Neural cell (in vitro differentiated cells): ENCODE data around the gene CYP21A2. TPM values are rescaled to one million over a fixed set of nuclear protein-coding genes. Genes with fewer than 3 reads are reported as not detected.
"Not testable (repeated sequence)": the region's sequence is repeated elsewhere in the genome, so short reads cannot be mapped to it uniquely, and the experiment has no call there.

Experiments used
- H2AFZ ChIP-seq: fragments of 200-600, 300-800 bp; sonication (generic), shearing (Covaris generic); 2 replicates; pipeline ENCODE4 v1.6.0; 2014; ENCODE audit warnings: low read depth, mild to moderate bottlenecking, antibody characterized with exemption, low read length, moderate library complexity
- H3F3A ChIP-seq: fragments of 200-600 bp; shearing (Covaris generic); 2 replicates; pipeline ENCODE4 v1.6.1; 2016; ENCODE audit warnings: mild to moderate bottlenecking, moderate library complexity, mixed read lengths, antibody characterized with exemption, low read length; ENCODE audit not compliant: insufficient read depth, poor library complexity, severe bottlenecking
- H3K27ac ChIP-seq: fragments of 200-600, 300-800 bp; sonication (generic), shearing (Covaris generic); 2 replicates; pipeline ENCODE4 v1.5.1; 2014; ENCODE audit warnings: mild to moderate bottlenecking, low read length, moderate library complexity
- H3K27me3 ChIP-seq: fragments of 300-800, 200-600 bp; sonication (generic), shearing (Covaris generic); 2 replicates; pipeline ENCODE4 v1.6.0; 2014; ENCODE audit warnings: mild to moderate bottlenecking, low read depth, low read length, moderate library complexity; ENCODE audit not compliant: insufficient read depth
- H3K36me3 ChIP-seq: fragments of 300-800, 200-600 bp; sonication (generic), shearing (Covaris generic); 2 replicates; pipeline ENCODE4 v1.5.1; 2014; ENCODE audit warnings: mild to moderate bottlenecking, antibody characterized with exemption, low read length, moderate library complexity; ENCODE audit not compliant: insufficient read depth
- H3K4me2 ChIP-seq: fragments of 300-800, 200-600 bp; sonication (generic), shearing (Covaris generic); 2 replicates; pipeline ENCODE4 v1.6.0; 2014; ENCODE audit warnings: mild to moderate bottlenecking, low read length
- H3K4me3 ChIP-seq: fragments of 300-800, 200-600 bp; sonication (generic), shearing (Covaris generic); 2 replicates; pipeline ENCODE4 v1.5.1; 2014; ENCODE audit warnings: mild to moderate bottlenecking, low read length, moderate library complexity
- H3K79me2 ChIP-seq: fragments of 200-600 bp; shearing (Covaris generic); replicated peaks from 2 replicates; pipeline ENCODE4 v1.6.0; 2014; ENCODE audit warnings: mild to moderate bottlenecking, low read length, moderate library complexity; ENCODE audit not compliant: insufficient read depth
- H3K9ac ChIP-seq: fragments of 300-800, 200-600 bp; sonication (generic), shearing (Covaris generic); 2 replicates; pipeline ENCODE4 v1.6.1; 2016; ENCODE audit warnings: mild to moderate bottlenecking, low read length, mixed read lengths
- H3K9me2 ChIP-seq: fragments of 200-600 bp; shearing (Covaris generic); 2 replicates; pipeline ENCODE4 v1.6.1; 2016; ENCODE audit warnings: mild to moderate bottlenecking, low read length, mixed read lengths; ENCODE audit not compliant: insufficient read depth
- H3K9me3 ChIP-seq: fragments of 200-600, 300-800 bp; sonication (generic), shearing (Covaris generic); 2 replicates; pipeline ENCODE4 v1.6.1; 2016; ENCODE audit warnings: mild to moderate bottlenecking, mixed run types, low read length, moderate library complexity, mixed read lengths
- H4K20me1 ChIP-seq: fragments of 200-600 bp; shearing (Covaris generic); 2 replicates; pipeline ENCODE4 v1.6.1; 2016; ENCODE audit warnings: mild to moderate bottlenecking, mixed run types; ENCODE audit not compliant: insufficient read depth
- CTCF ChIP-seq: fragments of 450-650 bp; IDR thresholded peaks from 2 replicates; pipeline ENCODE4 v1.5.1; 2014; ENCODE audit warnings: antibody characterized with exemption, mild to moderate bottlenecking, moderate library complexity; ENCODE audit not compliant: poor library complexity, severe bottlenecking
- EP300 ChIP-seq: fragments of 450-650 bp; conservative IDR thresholded peaks from 2 replicates; pipeline ENCODE4 v1.6.1; 2014; ENCODE audit warnings: antibody characterized with exemption, mild to moderate bottlenecking, moderate library complexity; ENCODE audit not compliant: poor library complexity, severe bottlenecking
- EZH2 ChIP-seq: fragments of 200-600, 300-800 bp; shearing (Covaris generic), sonication (generic); IDR thresholded peaks from 2 replicates; pipeline ENCODE4 v1.6.1; 2014; ENCODE audit warnings: antibody characterized with exemption, low read length, borderline replicate concordance, mild to moderate bottlenecking; ENCODE audit not compliant: insufficient read depth, poor library complexity, severe bottlenecking
- MXI1 ChIP-seq: fragments of 450-650 bp; conservative IDR thresholded peaks from 2 replicates; pipeline ENCODE4 v1.6.1; 2014; ENCODE audit warnings: antibody characterized with exemption, mild to moderate bottlenecking; ENCODE audit not compliant: poor library complexity, severe bottlenecking
- POLR2AphosphoS5 ChIP-seq: IDR thresholded peaks from 2 replicates; pipeline ENCODE4 v1.6.1; 2012
- RAD21 ChIP-seq: fragments of 450-650 bp; conservative IDR thresholded peaks from 2 replicates; pipeline ENCODE4 v1.6.1; 2014; ENCODE audit warnings: antibody characterized with exemption, mild to moderate bottlenecking, moderate library complexity
- REST ChIP-seq: IDR thresholded peaks from 2 replicates; pipeline ENCODE4 v1.6.1; 2012; ENCODE audit warnings: borderline replicate concordance
- SMC3 ChIP-seq: fragments of 450-650 bp; conservative IDR thresholded peaks from 2 replicates; pipeline ENCODE4 v1.6.1; 2014; ENCODE audit warnings: antibody characterized with exemption, mild to moderate bottlenecking, moderate library complexity; ENCODE audit not compliant: poor library complexity
- TAF1 ChIP-seq: IDR thresholded peaks from 2 replicates; pipeline ENCODE4 v1.6.1; 2012; ENCODE audit warnings: low read depth
- polyA plus RNA-seq: library from polyadenylated mRNA; depleted of rRNA; stranded (reverse); fragments of >200 nt; gene quantifications from 2 replicates; pipeline ENCODE4 v1.2.3, GENCODE V29; 2014

The CYP21A2 gene
- polyA plus RNA-seq, 1 donor from 2014 or later = 1.9 TPM

DNA sequence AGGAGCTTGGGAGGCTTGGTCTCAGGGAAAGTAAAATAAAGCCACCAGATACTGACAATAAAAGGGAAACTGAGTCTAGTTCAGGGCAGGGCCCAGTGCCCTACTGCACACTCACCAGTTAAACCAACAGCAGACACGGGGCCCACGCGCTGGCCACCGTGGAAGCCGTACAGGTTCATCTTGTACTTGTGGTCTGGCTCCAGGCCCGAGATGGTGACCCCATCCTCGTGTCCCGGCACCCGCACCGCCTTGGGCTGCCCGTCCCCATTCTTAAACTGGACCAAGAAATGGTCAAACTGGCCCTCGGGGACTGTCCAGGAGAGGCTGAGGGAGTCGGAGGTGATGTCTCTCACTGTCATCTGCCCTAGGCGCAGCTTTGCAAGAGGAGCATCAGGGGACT is 26.5 kb downstream of the CYP21A2 start:
- Histone ChIP-seq H3K79me2 (no peaks in the 10 kb centered on the region), H2AFZ (no peak overlapping the region), H3K36me3 (no peaks in the 10 kb centered on the region), H3K27me3 (no peaks in the 10 kb centered on the region), H3K27ac (no peak overlapping the region), H3K9me3 (no peaks in the 10 kb centered on the region), H3F3A (no peaks in the 10 kb centered on the region), H3K4me3 (no peak overlapping the region), H4K20me1 (no peaks in the 10 kb centered on the region), H3K9me2 (no peaks in the 10 kb centered on the region), H3K4me2 (no peak overlapping the region), H3K9ac (no peak overlapping the region)
- no peak for TF ChIP-seq RAD21
- no peak for TF ChIP-seq TAF1
- no peak for TF ChIP-seq POLR2AphosphoS5
- no peak for TF ChIP-seq SMC3
- TF ChIP-seq EP300 = no peak
- no peak for TF ChIP-seq CTCF
- TF ChIP-seq REST = no peak
- TF ChIP-seq EZH2 = no peak
- no peak for TF ChIP-seq MXI1

- H4K20me1 ChIP-seq, H3K36me3 ChIP-seq, H3K27me3 ChIP-seq, H3F3A ChIP-seq, H3K4me3 ChIP-seq, H3K9ac ChIP-seq, H3K27ac ChIP-seq, H2AFZ ChIP-seq, H3K4me2 ChIP-seq, H3K79me2 ChIP-seq, H3K9me2 ChIP-seq, H3K9me3 ChIP-seq: not testable (repeated sequence)
Measured at GRCh38 chr6:32067521-32067920, 29.3 kb downstream of the CYP21A2 start.

DNA sequence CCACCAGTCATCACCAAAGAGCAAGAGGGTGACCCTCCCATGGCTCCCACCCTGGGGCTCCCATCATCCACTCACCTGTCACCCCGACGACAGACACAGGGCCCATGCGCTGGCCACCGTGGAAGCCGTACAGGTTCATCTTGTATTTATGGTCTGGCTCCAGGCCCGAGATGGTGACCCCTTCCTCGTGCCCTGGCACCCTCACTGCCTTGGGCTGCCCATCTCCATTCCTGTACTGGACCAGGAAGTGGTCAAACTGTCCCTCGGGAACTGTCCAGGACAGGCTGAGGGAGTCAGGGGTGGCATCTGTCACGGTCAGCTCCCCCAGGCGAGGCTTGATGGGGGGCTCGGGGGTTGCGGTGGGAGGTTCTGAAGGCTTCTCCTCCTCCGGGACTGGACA is 30.1 kb downstream of the CYP21A2 start:
- not testable (repeated sequence) for H3K4me3 ChIP-seq, H4K20me1 ChIP-seq, H3F3A ChIP-seq, H3K9me3 ChIP-seq, H3K9me2 ChIP-seq, H2AFZ ChIP-seq, H3K4me2 ChIP-seq, H3K36me3 ChIP-seq, H3K79me2 ChIP-seq, H3K27me3 ChIP-seq, H3K27ac ChIP-seq, H3K9ac ChIP-seq
